Erythroblast (primary cell): ENCODE data around the gene WNK1.

ENCODE experiments used
- GATA1 ChIP-seq: IDR thresholded peaks from 2 replicates; pipeline ENCODE4 v1.6.1; 2011; ENCODE audit warnings: low read depth, mild to moderate bottlenecking, control low read depth, low read length, moderate library complexity
- POLR2A ChIP-seq: IDR thresholded peaks from 2 replicates; pipeline ENCODE4 v1.6.1; 2011; ENCODE audit warnings: mild to moderate bottlenecking, low read length

DNA sequence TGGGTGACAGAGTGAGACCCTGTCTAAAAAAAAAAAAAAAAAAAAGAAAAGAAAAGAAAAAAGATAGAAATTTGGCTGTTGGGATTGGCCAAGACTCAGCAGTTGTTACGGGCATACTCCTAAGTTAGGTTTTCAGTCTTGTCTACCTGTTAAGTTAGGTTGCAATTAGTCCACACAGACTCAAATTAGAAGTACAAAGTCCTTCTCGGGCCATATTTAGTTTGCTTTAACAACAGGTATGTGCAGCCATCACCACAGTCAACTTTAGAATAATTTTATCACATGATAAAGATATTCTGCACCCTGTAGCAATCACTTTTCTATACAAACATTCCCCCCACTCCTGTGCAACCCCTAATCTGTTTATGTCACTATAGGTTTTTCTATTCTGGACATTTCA lies 85.2 kb downstream of the WNK1 start:
- TF ChIP-seq POLR2A (no peak), GATA1 (no peak)
